Placental pericyte (primary cell): Measurements from ENCODE around the gene CNIH2. TPM values are rescaled to one million over a fixed set of nuclear protein-coding genes. Genes with fewer than 3 reads are reported as not detected.

Experiments
- total RNA-seq: library from RNA; depleted of rRNA; stranded (reverse); fragments of >200 nt; gene quantifications from 2 replicates; pipeline ENCODE4 v1.2.3, GENCODE V29; 2012

Gene CNIH2
- not detected in 2 replicates for total RNA-seq

GRCh38 chr11:66277471-66278362 lies at the start of gene CNIH2:
CNIH2 (plus strand) TSS chr11:66278175; CDS start chr11:66278457, 282 bp downstream.

DNA sequence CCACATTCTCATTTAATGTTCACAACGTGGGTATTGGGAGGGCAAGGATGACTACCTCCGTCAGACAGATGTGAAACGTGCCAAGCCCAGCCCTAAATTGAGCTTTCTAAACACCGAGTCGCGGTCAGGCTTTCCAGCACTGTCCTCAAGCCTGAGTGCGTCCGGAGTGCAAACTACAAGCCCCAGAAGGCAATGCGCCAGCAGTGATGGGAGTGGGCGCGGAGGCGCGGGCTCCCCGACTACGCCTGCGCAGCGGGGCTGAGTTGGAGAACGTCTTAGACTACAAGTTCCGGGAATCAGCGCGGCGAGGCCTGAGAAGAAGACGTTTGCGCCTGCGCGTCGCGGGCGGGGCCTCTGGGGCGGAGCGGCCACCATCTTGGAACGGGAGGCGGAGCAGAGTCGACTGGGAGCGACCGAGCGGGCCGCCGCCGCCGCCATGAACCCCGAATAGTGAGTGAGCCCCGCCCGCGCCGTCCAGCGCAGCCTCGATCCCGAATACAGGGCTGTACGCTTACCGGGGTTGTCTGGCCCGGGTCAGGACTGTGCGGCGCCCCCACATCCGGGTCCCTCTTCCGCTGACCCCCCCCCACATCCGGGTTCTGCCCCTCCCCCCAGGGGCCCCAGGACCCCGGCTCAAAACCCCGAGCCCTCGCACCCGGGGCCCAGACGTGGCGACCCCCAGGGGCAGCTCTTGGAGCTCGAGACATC lies 9.6 kb upstream of the CNIH2 start, which contains the start of gene RAB1B:
Gene RAB1B (plus strand): TSS at position 396 of the 708 bp plus-strand sequence. CDS start 41 bp downstream, at position 437.

DNA sequence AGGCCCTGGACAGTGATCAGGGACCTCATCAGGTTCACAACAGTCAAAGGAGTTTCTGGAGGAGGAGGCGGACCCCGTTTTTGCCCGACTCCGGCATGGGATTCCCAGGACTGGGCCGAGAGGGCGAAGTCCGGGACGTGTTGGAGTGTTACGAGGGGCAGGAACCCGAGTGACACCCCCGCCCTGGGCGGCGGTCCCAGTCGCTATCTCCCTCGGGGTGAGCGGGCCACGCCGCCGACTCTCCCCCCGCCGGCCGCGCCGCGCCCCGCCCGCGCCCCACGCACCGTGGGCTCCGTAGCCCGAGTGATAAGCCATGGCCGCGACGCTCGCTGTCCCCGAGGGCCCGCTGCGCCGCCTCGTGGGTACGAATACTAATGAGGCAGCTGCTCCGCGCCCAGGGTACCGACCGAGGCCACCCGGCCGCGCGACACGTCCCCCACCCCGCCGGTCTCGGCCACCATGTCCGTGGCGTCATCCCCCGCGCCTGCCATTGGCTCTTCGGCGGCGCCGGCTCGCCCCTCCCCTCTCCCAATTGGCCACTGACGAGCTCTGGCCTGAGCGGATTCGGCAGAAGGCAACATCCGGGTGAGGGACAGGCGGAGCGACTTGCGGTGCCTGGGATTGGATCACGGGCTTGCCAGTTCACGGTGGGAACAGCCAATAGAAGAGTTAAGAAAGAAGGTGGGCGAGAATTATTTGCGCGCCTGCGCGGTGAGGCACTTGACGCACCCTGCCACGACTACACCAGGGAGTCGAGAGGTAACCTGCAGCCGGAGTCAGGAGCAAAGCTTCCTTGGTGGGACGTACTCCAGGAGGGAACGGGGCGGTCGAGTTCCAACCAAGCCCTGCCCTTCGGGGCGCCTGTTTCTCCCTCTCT lies 10.9 kb downstream of the CNIH2 start, which contains the start of gene YIF1A:
Gene YIF1A (minus strand): TSS at position 473 of the 877 bp plus-strand sequence. CDS start 158 bp downstream, at position 315.

DNA sequence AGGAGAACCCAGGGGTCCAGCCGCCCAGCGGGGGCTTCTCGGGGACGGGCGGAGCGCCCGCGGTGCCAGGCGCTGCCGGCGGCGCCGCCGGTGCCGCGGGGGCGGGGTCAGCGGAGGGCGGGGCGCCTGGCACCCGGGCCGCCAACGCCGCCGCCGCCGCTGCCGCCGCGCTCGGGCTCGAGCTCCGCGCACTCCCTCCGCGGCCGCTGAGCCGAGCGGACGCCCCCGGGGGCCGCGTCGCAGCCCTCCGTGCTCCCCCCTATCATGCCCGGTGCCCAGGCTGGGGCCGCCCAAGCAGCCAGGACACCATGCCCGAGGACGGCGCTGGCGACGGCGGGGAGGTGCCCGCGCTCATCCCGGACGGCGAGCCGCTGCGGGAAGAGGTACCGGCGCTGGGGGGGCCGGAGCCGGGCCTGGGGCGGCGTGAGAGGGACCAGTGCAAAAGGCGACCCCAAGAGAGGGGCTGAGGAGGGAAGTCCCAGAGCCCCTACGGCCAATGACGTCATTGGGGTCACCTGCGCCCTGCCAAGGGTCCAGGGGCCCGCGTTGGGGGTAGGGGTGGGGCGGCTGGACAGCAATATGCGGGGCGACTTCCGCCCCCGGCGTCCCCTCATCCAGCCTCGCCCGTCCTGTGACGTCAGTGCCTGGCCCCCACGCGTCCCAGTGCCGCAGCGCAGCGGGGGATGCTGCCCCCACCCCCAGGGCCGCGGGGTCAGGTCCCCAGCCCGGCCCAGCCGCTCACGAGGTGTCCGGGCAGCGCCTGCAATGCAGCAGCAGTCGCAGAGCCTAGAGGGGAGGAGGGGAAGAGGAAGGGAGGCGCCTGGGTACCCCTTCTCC lies 13.9 kb downstream of the CNIH2 start, which contains the start of gene TMEM151A:
Gene TMEM151A (plus strand): TSS at position 189 of the 837 bp plus-strand sequence. CDS start 120 bp downstream, at position 309.

DNA sequence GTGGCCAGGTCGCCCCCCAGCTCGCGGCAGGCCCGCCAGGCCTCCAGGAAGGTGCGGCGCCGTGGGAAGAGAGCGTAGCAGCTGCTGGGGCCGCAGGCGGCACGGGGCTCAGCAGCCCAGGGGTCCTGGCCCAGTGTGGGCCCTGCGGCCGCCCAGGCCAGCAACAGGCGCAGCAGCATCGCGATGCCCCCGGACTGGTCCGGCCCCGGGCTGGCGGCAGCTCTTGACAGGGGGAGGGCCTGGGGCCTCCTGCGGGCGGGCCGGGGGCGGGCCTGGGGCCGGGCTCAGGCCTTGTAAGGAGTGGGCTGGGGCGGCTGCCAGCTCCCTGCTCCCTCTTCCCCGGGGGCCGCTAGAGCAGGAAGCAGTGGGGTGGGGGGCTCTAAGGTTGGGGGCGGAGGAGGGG lies 38.9 kb downstream of the CNIH2 start, which contains the start of gene CD248:
Gene CD248 (minus strand): TSS at position 196 of the 403 bp plus-strand sequence. CDS start 17 bp downstream, at position 179.

Other genes with a start within 250 kb of the CNIH2 start
- not detected in 2 replicates for gene GAL3ST3, start 229.0 kb upstream of the CNIH2 start, total RNA-seq
- gene SF3B2, start 225.8 kb upstream of the CNIH2 start, total RNA-seq, result 176 and 206 TPM in 2 replicates
- gene PACS1, start 207.9 kb upstream of the CNIH2 start, total RNA-seq, result 58.7 and 76.8 TPM in 2 replicates
- gene KLC2, start 20.5 kb upstream of the CNIH2 start, total RNA-seq, result 26.3 and 33.2 TPM in 2 replicates
- 95.9 and 142 TPM in 2 replicates for gene RAB1B, start 9.5 kb upstream of the CNIH2 start, total RNA-seq
- gene YIF1A, start 11.0 kb downstream of the CNIH2 start, total RNA-seq, result 154 and 160 TPM in 2 replicates
- gene TMEM151A, start 13.7 kb downstream of the CNIH2 start, total RNA-seq, result 0.88 TPM in 1 of 2 replicates, not detected in the other
- 111 and 123 TPM in 2 replicates for gene CD248, start 38.9 kb downstream of the CNIH2 start, total RNA-seq
- 23.0 and 56.7 TPM in 2 replicates for gene RIN1, start 58.3 kb downstream of the CNIH2 start, total RNA-seq
- gene BRMS1, start 66.9 kb downstream of the CNIH2 start, total RNA-seq, result 70.5 and 75.3 TPM in 2 replicates
- gene B4GAT1, start 69.5 kb downstream of the CNIH2 start, total RNA-seq, result 28.8 and 30.0 TPM in 2 replicates
- 0.29 and 0.44 TPM in 2 replicates for gene SLC29A2, start 93.6 kb downstream of the CNIH2 start, total RNA-seq
- gene NPAS4, start 142.9 kb downstream of the CNIH2 start, total RNA-seq, result not detected in 2 replicates
- gene MRPL11, start 160.7 kb downstream of the CNIH2 start, total RNA-seq, result 30.9 and 41.1 TPM in 2 replicates
- gene PELI3, start 188.7 kb downstream of the CNIH2 start, total RNA-seq, result 11.4 and 11.9 TPM in 2 replicates
- gene DPP3, start 202.3 kb downstream of the CNIH2 start, total RNA-seq, result 41.8 and 61.1 TPM in 2 replicates
- 29.1 and 34.4 TPM in 2 replicates for gene BBS1, start 232.5 kb downstream of the CNIH2 start, total RNA-seq